Measurements from ENCODE around the gene PTPN14. TPM values are rescaled to one million over a fixed set of nuclear protein-coding genes. Genes with fewer than 3 reads are reported as not detected.

PTPN14 gene
- total and polyA plus RNA-seq, 11 donors = 8.7 to 52.0 (median 33.5) TPM

GRCh38 chr1:214473862-214474261 is 77.5 kb downstream of the PTPN14 start:
- intact Hi-C loops (cut with DNase I) = no loop called here
- Histone ChIP-seq H3K27me3 (no peaks in the 10 kb centered on the region), H3K27ac (no peak overlapping the region), H3K4me3 (no peak overlapping the region), H3K36me3 (no peaks in the 10 kb centered on the region), H3K9me3 (no peaks in the 10 kb centered on the region), H3K4me1 (peaks cover 0 to 52% (median 20%) of the 10 kb centered on the region in 12 donors)
- DNase-seq (no peak), ATAC-seq (no peak)
- 94 to 98% (median 98%) methylated on average over 2 of the region's 2 CpGs for WGBS, 4 donors
- TF ChIP-seq CTCF (IDR thresholded peaks at IDR 0.05) = no peak
- no peak for TF ChIP-seq POLR2A (IDR thresholded peaks at IDR 0.05)

GRCh38 chr1:214473387-214473786 is 78.0 kb downstream of the PTPN14 start:
- WGBS, 4 donors = 89 to 93% (median 91%) methylated on average over 1 of the region's 1 CpG
- no peak for DNase-seq
- TF ChIP-seq CTCF (IDR thresholded peaks at IDR 0.05) = no peak
- no peak for TF ChIP-seq POLR2A (IDR thresholded peaks at IDR 0.05)
- Histone ChIP-seq H3K4me1 (peaks cover 0 to 54% (median 23%) of the 10 kb centered on the region in 12 donors), H3K27me3 (no peaks in the 10 kb centered on the region), H3K4me3 (no peak overlapping the region), H3K27ac (no peak overlapping the region), H3K36me3 (no peaks in the 10 kb centered on the region), H3K9me3 (no peaks in the 10 kb centered on the region)
- no peak for ATAC-seq
- intact Hi-C loops (cut with DNase I) = no loop called here

- H3K27ac ChIP-seq = no peak overlapping the region
- H3K4me1 ChIP-seq = peaks cover 0 to 47% (median 18%) of the 10 kb centered on the region in 12 donors
- TF ChIP-seq POLR2A (IDR thresholded peaks at IDR 0.05) = no peak
- no peak for TF ChIP-seq CTCF (IDR thresholded peaks at IDR 0.05)
- H3K36me3 ChIP-seq = no peaks in the 10 kb centered on the region
- H3K9me3 ChIP-seq = no peaks in the 10 kb centered on the region
- ATAC-seq (no peak), DNase-seq (no peak)
- no peaks in the 10 kb centered on the region for H3K27me3 ChIP-seq
- intact Hi-C loops (cut with DNase I) = no loop called here
- H3K4me3 ChIP-seq = no peak overlapping the region
Observed at GRCh38 chr1:214472364-214472763, 79.0 kb downstream of the PTPN14 start.

GRCh38 chr1:214471458-214471857 is 79.9 kb downstream of the PTPN14 start:
- H3K27ac ChIP-seq = no peak overlapping the region
- WGBS, 4 donors = 88 to 96% (median 91%) methylated on average over 2 of the region's 2 CpGs

More at GRCh38 chr1:214471458-214471857, 79.9 kb downstream of the PTPN14 start:
- Histone ChIP-seq H3K4me1 (peaks cover 0 to 38% (median 12%) of the 10 kb centered on the region in 12 donors), H3K9me3 (no peaks in the 10 kb centered on the region), H3K27me3 (no peaks in the 10 kb centered on the region), H3K4me3 (no peak overlapping the region), H3K36me3 (no peaks in the 10 kb centered on the region)
- TF ChIP-seq CTCF (IDR thresholded peaks at IDR 0.05) (no peak), POLR2A (IDR thresholded peaks at IDR 0.05) (no peak)
- no peak for DNase-seq
- ATAC-seq = no peak
- intact Hi-C loops (cut with DNase I) = no loop called here
